GM21360 (cell line): ENCODE measurements around the gene ABHD12.
"Not testable (repeated sequence)": the region's sequence is repeated elsewhere in the genome, so short reads cannot be mapped to it uniquely, and the experiment has no call there.

ENCODE experiments used
- ATAC-seq: cut with Tn5 transposase; IDR thresholded peaks from one replicate; pipeline ENCODE4 v1.9.1; 2021; ENCODE audit warnings: mild to moderate bottlenecking, moderate library complexity; ENCODE audit not compliant: unreplicated experiment

The ABHD12 gene

DNA sequence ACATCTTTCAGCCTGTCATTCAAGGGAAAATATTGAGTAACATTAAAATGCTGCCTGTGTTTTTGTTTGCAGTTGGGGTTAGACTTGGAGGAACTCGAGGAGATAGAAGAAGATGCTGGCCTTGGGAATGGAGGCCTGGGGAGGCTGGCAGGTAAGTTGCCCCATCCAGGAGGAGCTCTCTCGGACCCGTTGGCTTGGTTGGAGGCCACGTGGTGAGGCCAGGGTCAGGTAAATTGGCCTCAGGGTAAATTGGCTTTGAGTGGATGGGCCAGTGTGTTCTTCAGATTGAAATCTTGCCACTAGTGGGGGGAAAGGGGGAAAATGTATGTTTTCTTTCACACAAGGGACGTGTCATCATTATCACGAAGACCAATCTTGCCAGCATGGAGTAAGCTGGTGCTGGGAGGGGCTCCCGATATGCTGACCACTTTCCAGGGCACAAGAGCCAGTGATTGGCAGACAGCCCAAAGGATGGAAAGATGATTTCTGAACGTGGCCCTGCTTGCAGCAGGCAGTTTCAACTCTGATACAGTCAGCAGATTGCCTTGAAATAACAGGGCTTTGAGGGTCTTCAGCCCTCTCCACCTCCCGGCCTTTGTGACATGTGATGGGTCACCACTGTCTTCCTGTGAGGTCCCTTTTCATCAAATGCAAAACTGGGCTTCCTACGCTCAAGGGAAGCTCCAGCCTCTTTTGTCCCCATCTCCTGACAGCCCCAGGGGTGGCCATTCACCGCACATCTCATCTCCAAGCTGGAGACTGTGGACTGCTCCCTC lies 121.4 kb downstream of the ABHD12 start:
- no peak for ATAC-seq

DNA sequence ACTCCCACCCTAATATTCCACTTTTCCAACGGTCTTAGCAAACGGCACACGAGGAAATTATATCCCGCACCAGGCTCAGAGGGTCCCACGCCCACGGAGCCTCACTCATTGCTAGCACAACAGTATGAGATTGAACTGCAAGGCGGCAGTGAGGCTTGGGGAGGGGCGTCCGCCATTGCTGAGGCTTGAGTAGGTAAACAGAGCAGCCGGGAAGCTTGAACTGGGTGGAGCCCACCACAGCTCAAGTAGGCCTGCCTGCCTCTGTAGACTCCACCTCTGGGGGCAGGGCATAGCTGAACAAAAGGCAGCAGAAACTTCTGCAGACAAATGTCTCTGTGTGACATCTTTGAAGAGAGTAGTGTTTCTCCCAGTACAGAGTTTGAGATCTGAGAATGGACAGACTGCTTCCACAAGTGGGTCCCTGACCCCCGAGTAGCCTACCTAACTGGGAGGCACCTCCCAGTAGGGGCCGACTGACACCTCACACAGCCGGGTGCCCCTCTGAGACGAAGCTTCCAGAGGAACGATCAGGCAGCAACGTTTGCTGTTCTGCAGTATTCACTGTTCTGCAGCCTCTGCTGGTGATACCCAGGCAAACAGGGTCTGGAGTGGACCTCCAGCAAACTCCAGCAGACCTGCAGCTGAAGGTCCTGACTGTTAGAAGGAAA lies 129.7 kb downstream of the ABHD12 start:
- not testable (repeated sequence) for ATAC-seq

DNA sequence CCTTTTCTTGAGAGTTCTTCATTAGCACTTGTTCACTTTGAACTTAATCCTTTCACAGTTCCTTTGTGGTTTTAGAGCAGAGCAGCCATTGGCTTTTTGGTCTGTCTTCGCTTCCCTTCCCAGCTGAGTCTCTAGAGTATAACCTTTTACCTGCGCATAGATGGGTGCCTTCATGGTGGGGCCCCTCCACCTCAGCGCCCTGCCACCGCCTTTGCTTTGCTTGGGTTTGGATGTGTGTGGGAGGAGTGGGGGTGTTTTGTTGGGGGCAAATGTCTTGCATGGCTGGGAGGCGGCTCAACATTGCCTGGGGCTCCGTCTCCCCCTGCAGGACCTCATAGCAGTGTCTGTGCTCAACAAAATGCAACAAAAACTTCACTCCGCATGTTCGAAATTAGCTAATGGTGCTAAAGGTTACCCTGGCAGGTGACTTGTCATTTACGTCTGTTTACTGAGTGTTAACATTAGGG lies 130.8 kb downstream of the ABHD12 start:
- ATAC-seq: no peak

DNA sequence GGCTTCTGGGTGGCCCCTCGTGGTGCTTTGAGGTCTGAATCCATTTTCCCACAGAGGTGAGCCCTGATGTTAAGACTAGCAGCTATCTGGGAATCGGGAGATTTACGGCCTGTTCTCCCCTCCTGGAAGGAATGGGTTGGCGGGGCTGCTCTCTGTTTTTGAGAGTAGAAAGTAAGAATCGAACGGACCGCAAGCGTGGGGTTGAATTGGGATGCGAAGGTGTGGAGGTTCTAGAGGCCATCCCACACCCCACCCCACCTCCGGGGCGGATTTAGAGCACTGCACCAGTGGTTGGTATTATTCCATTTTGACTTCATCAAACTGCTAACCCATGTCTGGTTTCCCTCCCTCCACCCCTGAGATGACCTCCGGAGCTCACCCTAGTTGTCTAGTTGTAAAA lies 131.3 kb downstream of the ABHD12 start:
- no peak for ATAC-seq

DNA sequence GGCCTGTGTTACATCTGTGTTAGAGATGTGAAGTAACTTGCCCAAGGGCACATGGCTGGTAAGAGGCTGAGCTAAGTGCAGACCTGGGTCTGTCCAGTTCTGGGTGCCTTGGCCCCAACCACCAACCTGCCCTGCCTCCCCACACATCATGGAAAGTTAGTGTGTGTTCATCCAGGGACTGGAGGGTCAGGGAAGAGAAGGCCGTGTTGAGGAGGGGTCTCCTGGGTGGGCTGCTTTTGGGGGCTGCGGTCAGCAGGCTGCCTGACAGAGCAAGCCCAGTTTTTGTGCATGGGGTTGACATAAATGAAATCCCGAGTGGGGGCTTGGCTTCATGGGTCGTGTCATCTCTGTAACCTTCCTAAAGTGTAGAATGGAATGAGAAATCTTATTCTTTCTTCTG lies 131.8 kb downstream of the ABHD12 start:
- ATAC-seq: no peak

DNA sequence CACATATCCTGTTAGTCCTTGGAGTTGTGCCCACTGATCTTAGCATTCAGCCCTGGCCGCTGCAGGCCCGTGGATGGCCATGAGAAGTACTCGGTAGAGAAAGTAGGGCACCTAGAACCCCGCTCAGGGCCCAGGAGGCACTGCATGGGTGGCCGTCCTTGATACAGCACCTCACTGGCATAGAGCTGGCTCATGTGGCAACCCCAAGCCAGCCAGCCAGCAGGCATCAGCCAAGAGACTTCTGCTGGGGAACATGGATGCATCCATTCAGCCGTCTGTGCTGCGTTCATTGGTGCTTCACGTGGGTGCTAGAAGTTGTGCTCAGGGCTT lies 132.2 kb downstream of the ABHD12 start:
- no peak for ATAC-seq

DNA sequence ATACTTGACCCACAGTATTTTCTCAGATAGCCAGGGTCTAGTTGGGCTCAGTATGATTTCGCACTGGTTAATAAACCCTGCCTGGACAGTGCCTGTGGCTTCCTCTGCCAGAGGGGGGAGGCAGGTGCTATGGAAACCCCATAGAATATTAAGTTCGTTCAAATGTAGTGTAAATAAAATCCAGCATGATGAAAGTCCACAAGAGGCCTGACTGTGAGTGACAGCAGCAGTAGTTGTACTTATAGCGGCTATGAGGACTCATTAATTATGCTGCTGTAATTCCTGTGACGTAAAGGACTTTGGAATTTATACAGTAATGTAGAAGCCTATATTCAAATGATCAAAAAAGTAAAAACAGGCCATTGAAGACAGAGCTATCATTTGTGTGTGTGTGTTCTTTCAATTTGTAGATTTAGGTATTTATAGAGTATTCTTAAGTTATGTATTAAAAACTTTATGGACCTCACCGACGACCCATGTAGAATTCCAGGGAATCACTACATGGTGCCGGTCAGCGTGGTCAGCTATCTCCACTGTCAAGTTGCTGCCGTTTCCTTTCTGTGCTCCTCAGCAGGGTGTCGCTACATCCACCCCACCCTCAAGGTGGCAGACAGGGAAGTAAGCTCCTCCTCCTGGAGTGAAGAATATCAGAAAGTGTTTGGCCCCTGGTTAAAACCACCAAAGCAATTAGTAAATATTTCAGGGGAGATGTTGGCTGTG lies 132.7 kb downstream of the ABHD12 start:
- no peak for ATAC-seq

DNA sequence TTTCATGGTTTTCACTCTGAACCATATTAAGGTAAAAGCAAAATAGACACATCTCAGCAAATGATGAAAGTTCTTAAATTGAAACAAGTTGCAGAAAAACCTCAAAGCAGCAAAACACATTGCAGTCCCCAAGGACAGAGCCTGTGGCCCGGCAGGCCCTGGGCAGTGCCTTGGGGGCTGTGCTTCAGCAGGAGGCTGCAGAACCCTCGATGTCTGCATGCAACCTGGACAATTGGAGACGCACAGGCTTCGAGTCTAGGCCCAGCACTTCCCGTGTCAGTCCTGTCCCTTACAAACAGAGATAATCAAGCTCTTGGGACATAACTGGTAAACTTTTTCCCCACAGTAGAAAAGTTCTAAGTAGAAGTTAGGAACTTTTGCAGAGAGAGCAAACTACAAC lies 133.5 kb downstream of the ABHD12 start:
- no peak for ATAC-seq

DNA sequence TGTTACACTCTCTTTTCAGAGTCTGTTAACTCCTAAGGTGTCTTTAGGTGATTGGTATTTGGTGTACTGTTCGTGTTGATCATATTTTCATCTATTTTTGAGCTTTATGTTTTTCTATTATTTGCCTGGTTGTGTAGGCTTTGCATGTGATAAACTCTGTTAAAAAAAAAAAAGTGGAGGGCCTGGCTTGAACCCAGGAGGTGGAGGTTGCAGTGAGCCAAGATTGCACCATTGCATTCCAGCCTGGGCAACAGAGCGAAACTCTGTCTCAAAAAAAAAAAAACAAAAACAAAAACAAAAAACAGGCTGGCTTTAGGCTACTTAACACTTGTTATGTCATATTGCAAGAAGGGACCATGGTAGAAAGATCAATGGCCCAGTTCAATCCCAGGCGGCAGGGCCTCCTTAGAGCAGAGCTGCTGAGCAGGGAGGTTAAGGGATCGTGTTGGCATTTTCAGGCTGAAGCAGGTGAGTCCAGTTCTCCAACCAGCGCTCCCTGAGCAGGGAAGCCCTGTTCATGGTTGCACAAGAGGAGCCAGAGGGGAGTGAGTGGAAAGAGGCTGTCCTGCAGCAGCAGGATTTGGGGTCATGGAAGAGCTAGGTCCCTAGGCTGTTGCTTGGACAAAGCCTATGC lies 134.3 kb downstream of the ABHD12 start:
- no peak for ATAC-seq

DNA sequence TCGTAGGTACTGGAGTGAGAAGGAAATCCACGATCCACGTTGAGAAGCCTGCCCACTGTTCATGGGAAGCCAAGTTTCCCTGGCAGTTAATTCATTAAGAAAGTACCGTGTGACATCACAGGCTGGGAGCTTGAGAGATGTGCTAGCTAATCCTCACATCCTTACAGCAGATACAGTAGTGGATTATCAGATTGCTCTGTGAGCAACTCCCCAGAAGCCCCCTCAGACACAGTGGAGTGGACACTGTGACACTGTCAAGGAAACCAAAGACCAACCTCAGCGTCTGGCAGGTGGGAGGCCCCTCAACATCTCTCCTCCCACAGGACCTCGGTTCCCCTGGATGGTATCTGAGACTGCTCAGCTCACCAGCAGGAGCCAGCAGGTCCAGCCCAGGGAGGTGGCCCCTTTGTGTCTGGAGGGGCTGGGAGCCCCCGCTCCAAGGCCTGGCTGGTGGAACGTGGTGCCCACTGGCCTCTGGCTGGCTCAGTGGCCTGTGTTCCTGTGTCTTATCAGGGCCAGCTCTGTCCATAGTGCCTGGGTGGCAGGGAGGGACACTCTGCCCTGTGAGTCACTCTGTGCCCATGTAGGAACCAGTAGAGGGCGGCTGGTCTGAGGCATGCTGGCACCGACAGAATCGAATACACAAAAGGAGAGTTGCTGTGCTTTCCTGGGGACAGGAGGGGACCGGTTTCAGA lies 135.5 kb downstream of the ABHD12 start:
- ATAC-seq: no peak

DNA sequence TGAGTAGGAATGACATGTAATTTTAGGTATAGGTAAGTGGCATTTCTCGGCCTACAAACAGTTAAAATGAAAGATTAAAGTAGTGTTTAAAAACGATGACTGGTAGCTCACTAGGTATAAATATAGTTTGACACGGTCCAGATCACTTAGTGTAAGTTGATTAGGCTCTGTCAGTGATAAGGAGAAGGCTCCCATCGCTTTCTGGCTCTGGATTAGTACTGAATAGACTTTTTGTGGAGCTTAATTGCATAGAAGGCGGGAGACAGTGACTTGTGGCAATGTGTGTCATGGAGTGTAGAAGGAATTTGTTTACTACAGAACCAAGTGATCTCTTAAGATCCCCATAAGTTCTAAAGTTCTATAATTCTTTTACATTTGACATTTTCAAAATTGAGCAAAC lies 136.1 kb downstream of the ABHD12 start:
- ATAC-seq: no peak

DNA sequence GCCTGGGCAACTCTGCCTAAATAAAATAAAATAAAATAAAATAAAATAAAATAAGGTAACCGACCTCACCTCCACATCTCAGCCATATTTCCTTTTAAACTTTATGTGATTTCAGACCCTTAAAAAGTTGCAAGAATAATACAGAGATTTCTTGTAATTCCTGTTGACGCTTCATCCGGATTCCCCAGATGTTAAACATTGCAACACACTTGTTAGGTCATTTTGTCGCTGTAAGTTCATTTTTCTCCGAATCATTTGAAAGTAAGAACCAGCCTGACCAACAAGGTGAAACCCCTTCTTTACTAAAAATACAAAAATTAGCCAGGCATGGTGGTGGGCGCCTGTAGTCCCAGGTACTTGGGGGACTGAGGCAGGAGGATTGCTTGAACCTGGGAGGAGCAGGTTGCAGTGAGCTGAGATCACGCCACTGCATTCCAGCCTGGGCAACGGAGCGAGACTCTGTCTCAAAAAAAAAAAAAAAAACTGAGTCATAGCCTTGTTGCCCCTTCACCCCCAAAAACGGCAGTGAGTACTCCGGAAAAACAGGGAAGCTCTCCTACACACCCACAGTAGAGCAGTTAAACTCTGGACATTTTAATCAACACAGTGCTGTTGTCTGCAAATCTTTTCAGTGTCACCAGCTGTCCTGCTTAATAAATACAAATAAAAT lies 136.9 kb downstream of the ABHD12 start:
- ATAC-seq: no peak

DNA sequence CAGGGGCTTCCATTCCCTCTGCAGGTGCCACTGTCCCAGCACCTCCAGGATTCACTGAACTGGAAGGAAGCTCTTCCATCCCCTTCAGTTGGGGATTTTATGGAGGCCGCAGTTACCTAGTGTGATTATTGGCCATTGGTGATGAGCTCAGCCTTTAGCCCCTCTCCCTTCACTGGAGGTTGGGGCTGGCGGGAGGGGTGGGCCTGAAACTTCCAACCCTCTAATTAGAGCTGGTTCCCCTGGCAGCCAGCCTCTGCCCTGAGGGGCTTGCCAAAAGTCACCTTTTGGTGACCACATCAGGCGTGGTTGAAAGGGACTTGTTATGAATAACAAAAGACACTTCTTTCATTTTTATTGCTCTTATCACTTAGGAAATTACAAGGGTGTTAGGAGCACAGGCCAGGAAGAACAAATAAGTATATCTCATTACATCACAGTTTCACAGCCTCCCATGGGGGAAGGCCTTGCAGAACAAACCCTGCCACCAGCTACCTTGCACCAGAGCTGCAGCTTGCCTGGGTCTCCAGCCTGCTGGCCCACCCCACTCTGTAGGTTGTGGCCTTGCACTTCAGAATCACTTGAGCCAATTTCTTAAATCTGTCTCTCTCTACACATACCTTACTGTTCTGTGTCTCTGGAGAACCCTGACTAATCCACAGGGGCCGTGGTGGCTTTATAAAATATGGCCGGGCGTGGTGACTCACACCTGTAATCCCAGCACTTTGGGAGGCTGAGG lies 137.8 kb downstream of the ABHD12 start:
- ATAC-seq: no peak

DNA sequence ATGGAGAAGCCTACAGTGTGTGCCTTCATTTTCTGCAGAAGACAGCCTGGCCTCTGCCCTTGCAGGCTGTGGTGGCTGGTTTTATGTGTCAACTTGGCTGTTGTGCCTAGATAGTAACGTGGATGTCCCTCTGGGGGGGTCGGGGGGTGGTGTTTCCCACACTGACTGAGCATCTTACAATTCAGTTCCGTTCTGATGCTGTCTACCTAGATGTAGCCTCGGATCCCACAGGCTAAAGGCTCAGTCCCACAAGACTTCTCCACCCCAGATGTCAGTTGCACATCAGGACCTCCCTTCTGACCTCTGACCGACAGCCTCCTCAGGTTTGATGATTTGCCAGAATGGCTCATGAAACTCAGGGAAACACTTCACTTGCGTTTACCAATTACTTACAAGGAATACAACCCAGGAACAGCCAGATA lies 138.4 kb downstream of the ABHD12 start:
- ATAC-seq: no peak

DNA sequence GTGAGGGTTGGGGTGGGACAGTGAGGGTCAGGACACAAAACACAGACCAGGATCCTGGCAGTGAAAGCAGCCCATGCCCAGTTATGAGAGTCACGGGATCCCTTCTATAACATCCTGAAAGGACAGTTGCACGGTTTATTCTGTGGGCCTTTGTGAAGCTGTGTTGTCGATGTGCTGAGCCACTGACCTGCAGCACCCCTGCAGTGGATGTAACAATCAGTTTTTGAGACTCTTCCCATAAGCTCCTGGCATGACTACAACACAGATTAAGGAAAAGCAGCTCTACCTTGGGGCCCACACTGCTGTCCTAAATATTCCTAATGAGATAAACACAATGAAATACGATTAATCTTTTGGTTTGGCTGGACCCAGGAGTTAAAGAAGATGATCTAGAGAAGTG lies 139.1 kb downstream of the ABHD12 start:
- ATAC-seq: no peak

DNA sequence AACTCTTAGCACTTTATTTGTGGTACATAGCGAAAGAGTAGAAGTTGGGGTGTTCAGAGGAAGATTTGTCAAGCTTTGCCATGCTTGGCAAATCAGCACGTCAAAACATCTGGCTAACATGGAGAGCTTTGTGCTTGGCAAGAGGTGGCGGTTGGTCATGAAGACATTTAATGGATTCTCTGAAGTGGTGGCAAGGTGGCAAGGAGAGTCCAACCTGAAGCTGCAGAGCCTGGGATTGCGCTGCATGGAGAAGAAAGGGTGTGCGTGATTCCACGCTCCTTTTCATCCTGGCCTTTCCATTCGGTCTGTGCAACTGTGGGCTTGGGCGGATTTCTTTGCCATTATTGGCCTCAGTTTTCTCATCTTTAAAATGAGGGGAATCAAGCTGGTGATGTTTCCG lies 139.6 kb downstream of the ABHD12 start:
- no peak for ATAC-seq

DNA sequence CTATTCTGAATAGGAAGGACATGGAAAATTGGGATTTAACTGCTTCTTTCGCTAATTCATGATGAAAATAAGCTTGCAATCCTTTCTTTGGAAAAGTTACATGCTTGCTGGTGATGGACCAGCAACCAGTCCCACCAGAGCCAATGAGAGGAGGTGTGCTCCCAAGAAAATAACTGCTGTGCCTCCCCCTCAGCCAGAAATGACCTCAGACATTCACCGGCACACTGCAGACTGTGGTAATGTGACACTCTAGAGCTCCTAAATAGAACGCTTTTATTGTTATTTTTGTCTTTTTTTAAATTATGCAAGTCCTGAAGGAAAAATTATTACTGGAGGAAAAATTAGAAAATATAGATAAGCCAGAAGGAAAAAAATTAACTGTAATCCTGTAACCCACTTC lies 140.1 kb downstream of the ABHD12 start:
- ATAC-seq: no peak
